Measurements from ENCODE around the gene TPTE2.

The TPTE2 gene

GRCh38 chr13:19587635-19588300 is 26.4 kb upstream of the TPTE2 start:
- H3K4me2 ChIP-seq (ENCODE audit: insufficient read depth, low read length) = no peak overlapping the region
- DNase-seq = peak; percentile 19
- H3K9ac ChIP-seq (ENCODE audit: low read depth, low read length) = no peak overlapping the region
- H3K36me3 ChIP-seq (ENCODE audit: insufficient read depth, low read length) = no peaks in the 10 kb centered on the region
- no peaks in the 10 kb centered on the region for H3K9me3 ChIP-seq (ENCODE audit: insufficient read depth, low read length, severe bottlenecking)
- H3K79me2 ChIP-seq (ENCODE audit: insufficient read depth, low read length) = no peaks in the 10 kb centered on the region
- no peaks in the 10 kb centered on the region for H3K4me1 ChIP-seq (ENCODE audit: insufficient read depth, low read length)
- peak; percentile 67 for ATAC-seq (ENCODE audit: insufficient read depth, low read depth)
- no peak overlapping the region for H3K4me3 ChIP-seq (ENCODE audit: low read depth in 1 of 2, low read length in 2 of 2)
- TF ChIP-seq CTCF (IDR thresholded peaks at IDR 0.05; ENCODE audit: borderline replicate concordance, extremely low read depth, low read length, poor library complexity, severe bottlenecking) (peak; percentile 51), EZH2 (IDR thresholded peaks at IDR 0.05; ENCODE audit: borderline replicate concordance, low read depth, low read length, severe bottlenecking) (no peak)
- no peaks in the 10 kb centered on the region for H4K20me1 ChIP-seq (ENCODE audit: insufficient read depth, low read length)
- no peaks in the 10 kb centered on the region for H3K27me3 ChIP-seq (ENCODE audit: insufficient read depth, low read length, poor library complexity)
- no peak overlapping the region for H2AFZ ChIP-seq (ENCODE audit: low read depth, low read length)
- H3K27ac ChIP-seq (ENCODE audit: low read length) = no peak overlapping the region

GRCh38 chr13:19586904-19587634 is 25.7 kb upstream of the TPTE2 start:
- Histone ChIP-seq H3K4me1 (ENCODE audit: insufficient read depth, low read length) (no peaks in the 10 kb centered on the region), H3K4me3 (ENCODE audit: low read depth in 1 of 2, low read length in 2 of 2) (no peak overlapping the region), H4K20me1 (ENCODE audit: insufficient read depth, low read length) (no peaks in the 10 kb centered on the region), H3K36me3 (ENCODE audit: insufficient read depth, low read length) (no peaks in the 10 kb centered on the region), H3K27me3 (ENCODE audit: insufficient read depth, low read length, poor library complexity) (no peaks in the 10 kb centered on the region), H2AFZ (ENCODE audit: low read depth, low read length) (no peak overlapping the region), H3K4me2 (ENCODE audit: insufficient read depth, low read length) (no peak overlapping the region), H3K9me3 (ENCODE audit: insufficient read depth, low read length, severe bottlenecking) (no peaks in the 10 kb centered on the region), H3K27ac (ENCODE audit: low read length) (no peak overlapping the region), H3K79me2 (ENCODE audit: insufficient read depth, low read length) (no peaks in the 10 kb centered on the region), H3K9ac (ENCODE audit: low read depth, low read length) (no peak overlapping the region)
- DNase-seq (peak; percentile 52), ATAC-seq (ENCODE audit: insufficient read depth, low read depth) (peak; percentile 74)
- no peak for TF ChIP-seq CTCF (IDR thresholded peaks at IDR 0.05; ENCODE audit: borderline replicate concordance, extremely low read depth, low read length, poor library complexity, severe bottlenecking)
- no peak for TF ChIP-seq EZH2 (IDR thresholded peaks at IDR 0.05; ENCODE audit: borderline replicate concordance, low read depth, low read length, severe bottlenecking)

- Histone ChIP-seq H3K4me3 (ENCODE audit: low read depth in 1 of 2, low read length in 2 of 2) (no peak overlapping the region), H3K4me2 (ENCODE audit: insufficient read depth, low read length) (no peak overlapping the region), H3K27ac (ENCODE audit: low read length) (no peak overlapping the region), H4K20me1 (ENCODE audit: insufficient read depth, low read length) (no peaks in the 10 kb centered on the region), H2AFZ (ENCODE audit: low read depth, low read length) (no peak overlapping the region), H3K27me3 (ENCODE audit: insufficient read depth, low read length, poor library complexity) (no peaks in the 10 kb centered on the region), H3K9me3 (ENCODE audit: insufficient read depth, low read length, severe bottlenecking) (no peaks in the 10 kb centered on the region), H3K79me2 (ENCODE audit: insufficient read depth, low read length) (no peaks in the 10 kb centered on the region), H3K9ac (ENCODE audit: low read depth, low read length) (no peak overlapping the region), H3K36me3 (ENCODE audit: insufficient read depth, low read length) (no peaks in the 10 kb centered on the region), H3K4me1 (ENCODE audit: insufficient read depth, low read length) (no peaks in the 10 kb centered on the region)
- no peak for DNase-seq
- TF ChIP-seq EZH2 (IDR thresholded peaks at IDR 0.05; ENCODE audit: borderline replicate concordance, low read depth, low read length, severe bottlenecking) (no peak), CTCF (IDR thresholded peaks at IDR 0.05; ENCODE audit: borderline replicate concordance, extremely low read depth, low read length, poor library complexity, severe bottlenecking) (no peak)
- no peak for ATAC-seq (ENCODE audit: insufficient read depth, low read depth)
Observed at GRCh38 chr13:19581675-19582074, 20.3 kb upstream of the TPTE2 start.
